H1 (cell line): Measurements from ENCODE around the gene NDP. TPM values are rescaled to one million over a fixed set of nuclear protein-coding genes. Genes with fewer than 3 reads are reported as not detected.

Experiments
- CTCF ChIA-PET: fragments of 300-600 bp; sonication (Branson Sonifier 250); formaldehyde crosslinking; loops from one replicate; lab custom pipeline; 2021; ENCODE audit not compliant: partially characterized antibody; lab: Charles Lee
- POLR2A ChIA-PET: fragments of 300-600 bp; sonication (Branson Sonifier 250); formaldehyde crosslinking; loops from one replicate; lab custom pipeline; 2021; ENCODE audit warnings: inconsistent platforms; ENCODE audit not compliant: partially characterized antibody; lab: Charles Lee
- DNase-seq, 2 experiments: peaks; one replicate each; pipeline versions ENCODE4 v3.0.0 to v3.0.0-alpha.2; 2010 to 2022; ENCODE audit warnings: low spot score in 2 of 2, low read depth in 1 of 2, mixed read lengths in 1 of 2
- FAIRE-seq: peaks from 2 replicates; lab custom pipeline; 2011; peaks lifted over from hg19 to GRCh38; lab: Jason Lieb, UNC
- H2AFZ ChIP-seq: 2 replicates; pipeline ENCODE4 v1.8.1; 2012; ENCODE audit warnings: low read length, inconsistent platforms
- H2AK5ac ChIP-seq: 2 replicates; pipeline ENCODE4 v1.6.1; 2013; ENCODE audit warnings: low read depth, low read length
- H2BK120ac ChIP-seq: replicated peaks from 2 replicates; pipeline ENCODE3; 2013; ENCODE audit warnings: low read depth, low read length, inconsistent platforms
- H2BK12ac ChIP-seq: 2 replicates; pipeline ENCODE4 v1.6.1; 2013; ENCODE audit warnings: low read depth, low read length
- H2BK15ac ChIP-seq: 2 replicates; pipeline ENCODE4 v1.6.1; 2013; ENCODE audit warnings: low read length
- H2BK20ac ChIP-seq: 2 replicates; pipeline ENCODE4 v1.6.1; 2013; ENCODE audit warnings: low read length
- H2BK5ac ChIP-seq: 2 replicates; pipeline ENCODE4 v1.6.1; 2013; ENCODE audit warnings: low read depth, low read length
- H3K14ac ChIP-seq: 2 replicates; pipeline ENCODE4 v1.6.1; 2013; ENCODE audit warnings: inconsistent platforms; ENCODE audit not compliant: insufficient read length
- H3K18ac ChIP-seq: 2 replicates; pipeline ENCODE4 v1.6.1; 2013; ENCODE audit warnings: low read length; ENCODE audit errors: extremely low read depth
- H3K23ac ChIP-seq: 2 replicates; pipeline ENCODE4 v1.6.1; 2013; ENCODE audit warnings: inconsistent platforms; ENCODE audit not compliant: insufficient read length
- H3K23me2 ChIP-seq: 2 replicates; pipeline ENCODE4 v1.6.1; 2013; ENCODE audit warnings: low read depth, low read length
- H3K27ac ChIP-seq: 2 replicates; pipeline ENCODE4 v1.6.1; 2011; ENCODE audit warnings: low read depth, low read length, inconsistent platforms
- H3K27me3 ChIP-seq, 4 experiments: replicated peaks in 1 of 4; 1 replicate in 1 of 4; 2 replicates in 3 of 4; pipeline versions ENCODE4 v1.6.1 to v1.8.1; 2011 to 2013; ENCODE audit warnings: low read length in 3 of 4, mild to moderate bottlenecking in 3 of 4, inconsistent platforms in 2 of 4, mixed read lengths in 2 of 4, moderate library complexity in 1 of 4; ENCODE audit not compliant: control insufficient read depth in 3 of 4, insufficient read depth in 3 of 4; ENCODE audit errors: extremely low read depth in 1 of 4
- H3K36me3 ChIP-seq, 4 experiments: 2 replicates each; pipeline versions ENCODE4 v1.6.1 to v1.8.1; 2011 to 2013; ENCODE audit warnings: mild to moderate bottlenecking in 4 of 4, low read length in 3 of 4, moderate library complexity in 2 of 4, control low read depth in 1 of 4, inconsistent platforms in 1 of 4; ENCODE audit not compliant: insufficient read depth in 4 of 4, control insufficient read depth in 2 of 4
- H3K4ac ChIP-seq: replicated peaks from 2 replicates; pipeline ENCODE3; 2013; ENCODE audit warnings: low read length, low read depth, mixed read lengths, inconsistent platforms; ENCODE audit not compliant: insufficient read length
- H3K4me1 ChIP-seq, 4 experiments: replicated peaks in 1 of 4; 1 replicate in 1 of 4; 2 replicates in 3 of 4; pipeline versions ENCODE4 v1.6.1 to v1.8.1; 2011 to 2013; ENCODE audit warnings: low read length in 3 of 4, inconsistent platforms in 2 of 4, mixed read lengths in 1 of 4; ENCODE audit not compliant: insufficient read depth in 4 of 4, control insufficient read depth in 3 of 4
- H3K4me2 ChIP-seq, 2 experiments: 2 replicates each; pipeline versions ENCODE4 v1.6.1 to v1.8.1; 2011 to 2013; ENCODE audit warnings: low read depth in 2 of 2, low read length in 2 of 2, control low read depth in 1 of 2, inconsistent platforms in 1 of 2, mild to moderate bottlenecking in 1 of 2; ENCODE audit not compliant: insufficient read depth in 1 of 2
- H3K4me3 ChIP-seq, 4 experiments: fragments of 200-600, 300-600 bp in 1 of 4; sonication (generic), shearing (Covaris generic), sonication (Bioruptor Twin) in 1 of 4; 2 replicates each; pipeline versions ENCODE4 v1.5.1 to v1.8.1; 2011 to 2016; ENCODE audit warnings: low read length in 4 of 4, low read depth in 3 of 4, control low read depth in 2 of 4, inconsistent platforms in 2 of 4, mild to moderate bottlenecking in 2 of 4, mixed read lengths in 1 of 4, moderate library complexity in 1 of 4; ENCODE audit not compliant: insufficient read depth in 2 of 4; ENCODE audit errors: extremely low read depth in 1 of 4
- H3K56ac ChIP-seq: replicated peaks from 2 replicates; pipeline ENCODE3; 2013; ENCODE audit warnings: low read depth, mild to moderate bottlenecking, mixed read lengths, low read length, inconsistent platforms; ENCODE audit not compliant: insufficient read length
- H3K79me1 ChIP-seq: 2 replicates; pipeline ENCODE4 v1.6.1; 2013; ENCODE audit warnings: low read depth, low read length, control low read depth
- H3K79me2 ChIP-seq, 2 experiments: 2 replicates each; pipeline versions ENCODE4 v1.6.1 to v1.8.1; 2012 to 2013; ENCODE audit warnings: low read length in 2 of 2, mild to moderate bottlenecking in 2 of 2, inconsistent platforms in 1 of 2; ENCODE audit not compliant: insufficient read depth in 2 of 2, control insufficient read depth in 1 of 2
- H3K9ac ChIP-seq, 4 experiments: replicated peaks in 1 of 4; 1 replicate in 1 of 4; 2 replicates in 3 of 4; pipeline versions ENCODE4 v1.6.1 to v1.8.1; 2011 to 2013; ENCODE audit warnings: low read depth in 3 of 4, low read length in 3 of 4, control low read depth in 2 of 4, mild to moderate bottlenecking in 2 of 4, moderate library complexity in 2 of 4, inconsistent platforms in 1 of 4; ENCODE audit errors: extremely low read depth in 1 of 4
- H3K9me3 ChIP-seq, 2 experiments: 2 replicates each; pipeline versions ENCODE4 v1.6.1 to v1.8.1; 2012 to 2013; ENCODE audit warnings: mild to moderate bottlenecking in 2 of 2, moderate library complexity in 2 of 2, control low read depth in 1 of 2, inconsistent platforms in 1 of 2, low read depth in 1 of 2, low read length in 1 of 2, mixed read lengths in 1 of 2; ENCODE audit not compliant: insufficient read depth in 2 of 2
- H4K20me1 ChIP-seq, 2 experiments: replicated peaks in 1 of 2; 2 replicates each; pipeline versions ENCODE3 to v1.8.1; 2011 to 2013; ENCODE audit warnings: inconsistent platforms in 2 of 2, low read length in 2 of 2, mild to moderate bottlenecking in 1 of 2; ENCODE audit not compliant: insufficient read depth in 2 of 2, control insufficient read depth in 1 of 2
- H4K5ac ChIP-seq: 2 replicates; pipeline ENCODE4 v1.6.1; 2013; ENCODE audit warnings: low read length, low read depth, mixed read lengths, inconsistent platforms; ENCODE audit not compliant: insufficient read length
- H4K8ac ChIP-seq: 2 replicates; pipeline ENCODE4 v1.8.0; 2013; ENCODE audit warnings: mild to moderate bottlenecking, moderate library complexity, low read length, inconsistent platforms; ENCODE audit not compliant: insufficient read depth; ENCODE audit errors: extremely low read depth
- H4K91ac ChIP-seq: replicated peaks from 2 replicates; pipeline ENCODE3; 2013; ENCODE audit warnings: low read length, mixed read lengths, inconsistent platforms; ENCODE audit not compliant: insufficient read length
- CHD2 ChIP-seq: IDR thresholded peaks from 2 replicates; pipeline ENCODE4 v1.6.1; 2012; ENCODE audit warnings: low read length, improper control_type of control experiment
- HDAC6 ChIP-seq: IDR thresholded peaks from one replicate; pipeline ENCODE4 v1.7.1; 2012; ENCODE audit warnings: low read depth, mild to moderate bottlenecking, inconsistent platforms, low read length, moderate library complexity
- MAFK ChIP-seq: IDR thresholded peaks from 2 replicates; pipeline ENCODE4 v1.6.1; 2012; ENCODE audit warnings: low read depth, mild to moderate bottlenecking, improper control_type of control experiment, low read length
- NRF1 ChIP-seq: IDR thresholded peaks from 2 replicates; pipeline ENCODE4 v1.6.1; 2011; ENCODE audit warnings: mild to moderate bottlenecking, low read depth, low read length, improper control_type of control experiment
- POU5F1 ChIP-seq: IDR thresholded peaks from 2 replicates; pipeline ENCODE4 v1.6.1; 2011; ENCODE audit warnings: low read depth, mild to moderate bottlenecking, low read length, moderate library complexity
- RBBP5 ChIP-seq: IDR thresholded peaks from 2 replicates; pipeline ENCODE4 v1.7.1; 2012; ENCODE audit warnings: low read depth, mild to moderate bottlenecking, inconsistent platforms, low read length, moderate library complexity, borderline replicate concordance
- SP2 ChIP-seq: IDR thresholded peaks from 2 replicates; pipeline ENCODE4 v1.6.1; 2012; ENCODE audit warnings: mild to moderate bottlenecking, low read length, inconsistent platforms
- ZNF274 ChIP-seq: IDR thresholded peaks from 2 replicates; pipeline ENCODE4 v1.7.0; 2012; ENCODE audit warnings: low read length, borderline replicate concordance; ENCODE audit errors: extremely low read depth
- WGBS, 2 experiments: shearing (Covaris generic) in 1 of 2; methylation state at CpG; one replicate each; pipeline versions ENCODE4 v1.1.6 to v1.1.7; 2013 to 2015; ENCODE audit warnings: low lambda C conversion rate in 2 of 2, mixed read lengths in 2 of 2, inconsistent platforms in 1 of 2, low coverage in 1 of 2, missing lambda C conversion rate in 1 of 2; ENCODE audit not compliant: insufficient replicate concordance in 2 of 2, insufficient coverage in 1 of 2, insufficient read length in 1 of 2; ENCODE audit errors: extremely low coverage in 1 of 2, missing lambda C conversion rate in 1 of 2; 5-methylcytosine and 5-hydroxymethylcytosine counted together
- polyA plus RNA-seq, 7 experiments: library from polyadenylated mRNA; depleted of rRNA in 3 of 7; stranded (reverse) in 5 of 7; unstranded in 2 of 7; fragments of >200 nt in 5 of 7; fragments of 200-250 nt in 2 of 7; gene quantifications; 1 replicate in 5 of 7; 2 replicates in 1 of 7; 4 replicates in 1 of 7; pipeline versions ENCODE4 v1.2.1 to v1.2.3, GENCODE V29; 2011 to 2013; ENCODE audit warnings: missing spikeins in 2 of 7, mixed read lengths in 2 of 7
- total RNA-seq: library from RNA; stranded (reverse); fragmentation: NEBNext Ultra II Directional; extraction: Animal tissue kit (Norgen Biotek cat#: 25700); gene quantifications from 2 replicates; pipeline ENCODE4 v1.2.1, GENCODE V29; 2021
- TF ChIP-seq, protein P1 (sequence below): IDR thresholded peaks from 2 replicates; pipeline ENCODE4 v1.6.1; 2012; ENCODE audit warnings: low read length, inconsistent platforms

Gene NDP
- total and polyA plus RNA-seq, 2 of the 8 experiments (the other 6 are each of a cell fraction or from before 2014, with no cell fraction given), result 0.26 to 0.82 TPM

DNA sequence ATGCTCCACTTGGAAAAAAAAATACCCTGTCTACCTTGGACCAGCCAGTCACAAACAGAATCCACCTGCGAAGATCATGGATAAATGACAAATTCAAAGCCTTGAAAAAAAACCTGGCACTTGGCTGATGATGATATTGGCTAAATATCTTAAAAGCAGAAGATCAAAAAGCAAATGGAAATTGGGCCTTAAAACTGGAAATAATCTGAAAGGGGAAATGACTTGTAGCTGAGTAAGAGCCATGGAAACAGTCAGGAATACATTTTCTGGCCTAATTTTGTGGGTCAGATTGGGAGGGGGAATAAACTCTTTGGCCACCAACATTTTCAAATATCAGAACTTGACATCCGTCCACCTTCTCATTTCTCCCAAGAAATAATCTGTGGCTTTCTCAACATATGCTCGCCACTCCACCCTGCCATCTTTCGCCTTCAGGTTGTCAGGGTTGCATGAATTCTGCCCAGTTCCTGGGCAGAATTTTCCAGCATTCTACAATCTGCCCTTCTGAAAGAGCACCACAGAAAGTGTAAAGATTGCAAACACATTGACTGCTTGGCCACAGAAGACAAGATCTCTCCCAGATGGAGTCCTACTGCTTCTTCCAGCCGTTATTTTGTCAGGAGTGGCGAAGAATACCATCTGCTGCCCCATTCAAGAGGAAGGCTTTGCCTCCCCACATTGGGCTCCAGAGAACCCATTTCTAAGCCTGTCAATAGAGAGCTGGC lies 1.7 kb upstream of the NDP start:
- Histone ChIP-seq H3K27ac (no peak overlapping the region), H4K8ac (no peak overlapping the region)
- TF ChIP-seq SP2 (no peak), POU5F1 (no peak), NRF1 (no peak), MAFK (no peak), RBBP5 (no peak), CHD2 (no peak), HDAC6 (no peak), ZNF274 (no peak)
- TF ChIP-seq, protein P1, sequence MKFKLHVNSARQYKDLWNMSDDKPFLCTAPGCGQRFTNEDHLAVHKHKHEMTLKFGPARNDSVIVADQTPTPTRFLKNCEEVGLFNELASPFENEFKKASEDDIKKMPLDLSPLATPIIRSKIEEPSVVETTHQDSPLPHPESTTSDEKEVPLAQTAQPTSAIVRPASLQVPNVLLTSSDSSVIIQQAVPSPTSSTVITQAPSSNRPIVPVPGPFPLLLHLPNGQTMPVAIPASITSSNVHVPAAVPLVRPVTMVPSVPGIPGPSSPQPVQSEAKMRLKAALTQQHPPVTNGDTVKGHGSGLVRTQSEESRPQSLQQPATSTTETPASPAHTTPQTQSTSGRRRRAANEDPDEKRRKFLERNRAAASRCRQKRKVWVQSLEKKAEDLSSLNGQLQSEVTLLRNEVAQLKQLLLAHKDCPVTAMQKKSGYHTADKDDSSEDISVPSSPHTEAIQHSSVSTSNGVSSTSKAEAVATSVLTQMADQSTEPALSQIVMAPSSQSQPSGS, result no peak
- TF ChIP-seq, all 59 proteins: peak for 0
- Histone ChIP-seq H2AK5ac (no peak overlapping the region), H3K36me3 (no peaks in the 10 kb centered on the region), H4K91ac (no peak overlapping the region), H3K27me3 (peaks cover 0 to 12% (median 1%) of the 10 kb centered on the region in 4 experiments; a peak in 2 of 7 replicates), H2BK20ac (no peak overlapping the region), H3K18ac (no peak overlapping the region), H2BK15ac (no peak overlapping the region), H3K23me2 (no peaks in the 10 kb centered on the region), H3K79me2 (no peaks in the 10 kb centered on the region), H3K79me1 (no peaks in the 10 kb centered on the region), H2BK120ac (no peak overlapping the region), H3K9ac (no peak overlapping the region), H3K4me3 (no peak overlapping the region), H2AFZ (no peak overlapping the region), H3K4me2 (no peak overlapping the region), H3K4me1 (peaks cover 0 to 4% (median 0%) of the 10 kb centered on the region in 4 experiments; a peak in 1 of 7 replicates), H3K23ac (no peak overlapping the region), H2BK12ac (no peak overlapping the region), H4K20me1 (no peaks in the 10 kb centered on the region), H3K4ac (no peak overlapping the region), H3K9me3 (no peaks in the 10 kb centered on the region), H3K14ac (no peak overlapping the region), H3K56ac (no peak overlapping the region), H2BK5ac (no peak overlapping the region), H4K5ac (no peak overlapping the region)
- ChIA-PET CTCF (interaction anchor here (1.3 kb wide), 1 partner anchor 269 kb away, joined by 3 read pairs; no protein-coding TSS in a partner anchor), POLR2A (no interaction called here)
- DNase-seq (no peak), FAIRE-seq (no peak)
- WGBS, 2 experiments, result 83% methylated on average over 6 of the region's 6 CpGs; no CpG with 5 or more reads in 1 of the 2 experiments
